H1 (cell line): ENCODE measurements around the gene MYO7B. TPM values are rescaled to one million over a fixed set of nuclear protein-coding genes. Genes with fewer than 3 reads are reported as not detected.

Experiments
- CTCF ChIA-PET: fragments of 300-600 bp; sonication (Branson Sonifier 250); formaldehyde crosslinking; loops from one replicate; lab custom pipeline; 2021; ENCODE audit not compliant: partially characterized antibody; lab: Charles Lee
- POLR2A ChIA-PET: fragments of 300-600 bp; sonication (Branson Sonifier 250); formaldehyde crosslinking; loops from one replicate; lab custom pipeline; 2021; ENCODE audit warnings: inconsistent platforms; ENCODE audit not compliant: partially characterized antibody; lab: Charles Lee
- DNase-seq, 2 experiments: peaks; one replicate each; pipeline versions ENCODE4 v3.0.0 to v3.0.0-alpha.2; 2010 to 2022; ENCODE audit warnings: low spot score in 2 of 2, low read depth in 1 of 2, mixed read lengths in 1 of 2
- FAIRE-seq: peaks from 2 replicates; lab custom pipeline; 2011; peaks lifted over from hg19 to GRCh38; lab: Jason Lieb, UNC
- H2AFZ ChIP-seq: 2 replicates; pipeline ENCODE4 v1.8.1; 2012; ENCODE audit warnings: low read length, inconsistent platforms
- H2AK5ac ChIP-seq: 2 replicates; pipeline ENCODE4 v1.6.1; 2013; ENCODE audit warnings: low read depth, low read length
- H2BK120ac ChIP-seq: replicated peaks from 2 replicates; pipeline ENCODE3; 2013; ENCODE audit warnings: low read depth, low read length, inconsistent platforms
- H2BK12ac ChIP-seq: 2 replicates; pipeline ENCODE4 v1.6.1; 2013; ENCODE audit warnings: low read depth, low read length
- H2BK15ac ChIP-seq: 2 replicates; pipeline ENCODE4 v1.6.1; 2013; ENCODE audit warnings: low read length
- H2BK20ac ChIP-seq: 2 replicates; pipeline ENCODE4 v1.6.1; 2013; ENCODE audit warnings: low read length
- H2BK5ac ChIP-seq: 2 replicates; pipeline ENCODE4 v1.6.1; 2013; ENCODE audit warnings: low read depth, low read length
- H3K14ac ChIP-seq: 2 replicates; pipeline ENCODE4 v1.6.1; 2013; ENCODE audit warnings: inconsistent platforms; ENCODE audit not compliant: insufficient read length
- H3K18ac ChIP-seq: 2 replicates; pipeline ENCODE4 v1.6.1; 2013; ENCODE audit warnings: low read length; ENCODE audit errors: extremely low read depth
- H3K23ac ChIP-seq: 2 replicates; pipeline ENCODE4 v1.6.1; 2013; ENCODE audit warnings: inconsistent platforms; ENCODE audit not compliant: insufficient read length
- H3K23me2 ChIP-seq: 2 replicates; pipeline ENCODE4 v1.6.1; 2013; ENCODE audit warnings: low read depth, low read length
- H3K27ac ChIP-seq: 2 replicates; pipeline ENCODE4 v1.6.1; 2011; ENCODE audit warnings: low read depth, low read length, inconsistent platforms
- H3K27me3 ChIP-seq, 4 experiments: replicated peaks in 1 of 4; 1 replicate in 1 of 4; 2 replicates in 3 of 4; pipeline versions ENCODE4 v1.6.1 to v1.8.1; 2011 to 2013; ENCODE audit warnings: low read length in 3 of 4, mild to moderate bottlenecking in 3 of 4, inconsistent platforms in 2 of 4, mixed read lengths in 2 of 4, moderate library complexity in 1 of 4; ENCODE audit not compliant: control insufficient read depth in 3 of 4, insufficient read depth in 3 of 4; ENCODE audit errors: extremely low read depth in 1 of 4
- H3K36me3 ChIP-seq, 4 experiments: 2 replicates each; pipeline versions ENCODE4 v1.6.1 to v1.8.1; 2011 to 2013; ENCODE audit warnings: mild to moderate bottlenecking in 4 of 4, low read length in 3 of 4, moderate library complexity in 2 of 4, control low read depth in 1 of 4, inconsistent platforms in 1 of 4; ENCODE audit not compliant: insufficient read depth in 4 of 4, control insufficient read depth in 2 of 4
- H3K4ac ChIP-seq: replicated peaks from 2 replicates; pipeline ENCODE3; 2013; ENCODE audit warnings: low read length, low read depth, mixed read lengths, inconsistent platforms; ENCODE audit not compliant: insufficient read length
- H3K4me1 ChIP-seq, 4 experiments: replicated peaks in 1 of 4; 1 replicate in 1 of 4; 2 replicates in 3 of 4; pipeline versions ENCODE4 v1.6.1 to v1.8.1; 2011 to 2013; ENCODE audit warnings: low read length in 3 of 4, inconsistent platforms in 2 of 4, mixed read lengths in 1 of 4; ENCODE audit not compliant: insufficient read depth in 4 of 4, control insufficient read depth in 3 of 4
- H3K4me2 ChIP-seq, 2 experiments: 2 replicates each; pipeline versions ENCODE4 v1.6.1 to v1.8.1; 2011 to 2013; ENCODE audit warnings: low read depth in 2 of 2, low read length in 2 of 2, control low read depth in 1 of 2, inconsistent platforms in 1 of 2, mild to moderate bottlenecking in 1 of 2; ENCODE audit not compliant: insufficient read depth in 1 of 2
- H3K4me3 ChIP-seq, 4 experiments: fragments of 200-600, 300-600 bp in 1 of 4; sonication (generic), shearing (Covaris generic), sonication (Bioruptor Twin) in 1 of 4; 2 replicates each; pipeline versions ENCODE4 v1.5.1 to v1.8.1; 2011 to 2016; ENCODE audit warnings: low read length in 4 of 4, low read depth in 3 of 4, control low read depth in 2 of 4, inconsistent platforms in 2 of 4, mild to moderate bottlenecking in 2 of 4, mixed read lengths in 1 of 4, moderate library complexity in 1 of 4; ENCODE audit not compliant: insufficient read depth in 2 of 4; ENCODE audit errors: extremely low read depth in 1 of 4
- H3K56ac ChIP-seq: replicated peaks from 2 replicates; pipeline ENCODE3; 2013; ENCODE audit warnings: low read depth, mild to moderate bottlenecking, mixed read lengths, low read length, inconsistent platforms; ENCODE audit not compliant: insufficient read length
- H3K79me1 ChIP-seq: 2 replicates; pipeline ENCODE4 v1.6.1; 2013; ENCODE audit warnings: low read depth, low read length, control low read depth
- H3K79me2 ChIP-seq, 2 experiments: 2 replicates each; pipeline versions ENCODE4 v1.6.1 to v1.8.1; 2012 to 2013; ENCODE audit warnings: low read length in 2 of 2, mild to moderate bottlenecking in 2 of 2, inconsistent platforms in 1 of 2; ENCODE audit not compliant: insufficient read depth in 2 of 2, control insufficient read depth in 1 of 2
- H3K9ac ChIP-seq, 4 experiments: replicated peaks in 1 of 4; 1 replicate in 1 of 4; 2 replicates in 3 of 4; pipeline versions ENCODE4 v1.6.1 to v1.8.1; 2011 to 2013; ENCODE audit warnings: low read depth in 3 of 4, low read length in 3 of 4, control low read depth in 2 of 4, mild to moderate bottlenecking in 2 of 4, moderate library complexity in 2 of 4, inconsistent platforms in 1 of 4; ENCODE audit errors: extremely low read depth in 1 of 4
- H3K9me3 ChIP-seq, 2 experiments: 2 replicates each; pipeline versions ENCODE4 v1.6.1 to v1.8.1; 2012 to 2013; ENCODE audit warnings: mild to moderate bottlenecking in 2 of 2, moderate library complexity in 2 of 2, control low read depth in 1 of 2, inconsistent platforms in 1 of 2, low read depth in 1 of 2, low read length in 1 of 2, mixed read lengths in 1 of 2; ENCODE audit not compliant: insufficient read depth in 2 of 2
- H4K20me1 ChIP-seq, 2 experiments: replicated peaks in 1 of 2; 2 replicates each; pipeline versions ENCODE3 to v1.8.1; 2011 to 2013; ENCODE audit warnings: inconsistent platforms in 2 of 2, low read length in 2 of 2, mild to moderate bottlenecking in 1 of 2; ENCODE audit not compliant: insufficient read depth in 2 of 2, control insufficient read depth in 1 of 2
- H4K5ac ChIP-seq: 2 replicates; pipeline ENCODE4 v1.6.1; 2013; ENCODE audit warnings: low read length, low read depth, mixed read lengths, inconsistent platforms; ENCODE audit not compliant: insufficient read length
- H4K8ac ChIP-seq: 2 replicates; pipeline ENCODE4 v1.8.0; 2013; ENCODE audit warnings: mild to moderate bottlenecking, moderate library complexity, low read length, inconsistent platforms; ENCODE audit not compliant: insufficient read depth; ENCODE audit errors: extremely low read depth
- H4K91ac ChIP-seq: replicated peaks from 2 replicates; pipeline ENCODE3; 2013; ENCODE audit warnings: low read length, mixed read lengths, inconsistent platforms; ENCODE audit not compliant: insufficient read length
- GABPA ChIP-seq: IDR thresholded peaks from 2 replicates; pipeline ENCODE4 v1.6.1; 2011; ENCODE audit warnings: mild to moderate bottlenecking, low read length, moderate library complexity, borderline replicate concordance; ENCODE audit not compliant: insufficient read depth
- HDAC6 ChIP-seq: IDR thresholded peaks from one replicate; pipeline ENCODE4 v1.7.1; 2012; ENCODE audit warnings: low read depth, mild to moderate bottlenecking, inconsistent platforms, low read length, moderate library complexity
- JUN ChIP-seq: IDR thresholded peaks from 2 replicates; pipeline ENCODE4 v1.6.1; 2011; ENCODE audit warnings: low read depth, mild to moderate bottlenecking, improper control_type of control experiment, low read length
- KDM4A ChIP-seq: IDR thresholded peaks from one replicate; pipeline ENCODE4 v1.7.1; 2012; ENCODE audit warnings: low read depth, mild to moderate bottlenecking, moderate library complexity, low read length, inconsistent platforms; ENCODE audit not compliant: severe bottlenecking
- KDM5A ChIP-seq: fragments of 200-600 bp; IDR thresholded peaks from 2 replicates; pipeline ENCODE4 v1.7.1; 2012; ENCODE audit warnings: mild to moderate bottlenecking, low read length, inconsistent platforms, mixed read lengths
- NRF1 ChIP-seq: IDR thresholded peaks from 2 replicates; pipeline ENCODE4 v1.6.1; 2011; ENCODE audit warnings: mild to moderate bottlenecking, low read depth, low read length, improper control_type of control experiment
- POLR2A ChIP-seq, 2 experiments: IDR thresholded peaks; 1 replicate in 1 of 2; 2 replicates in 1 of 2; pipeline ENCODE4 v1.6.1; 2011; ENCODE audit warnings: low read depth in 2 of 2, low read length in 2 of 2, mild to moderate bottlenecking in 2 of 2; ENCODE audit errors: control extremely low read depth in 1 of 2
- SP2 ChIP-seq: IDR thresholded peaks from 2 replicates; pipeline ENCODE4 v1.6.1; 2012; ENCODE audit warnings: mild to moderate bottlenecking, low read length, inconsistent platforms
- TAF7 ChIP-seq: optimal IDR thresholded peaks from 2 replicates; pipeline ENCODE3; 2011; ENCODE audit warnings: low read depth, mild to moderate bottlenecking, inconsistent platforms, low read length, moderate library complexity, borderline replicate concordance
- WGBS, 2 experiments: shearing (Covaris generic) in 1 of 2; methylation state at CpG; one replicate each; pipeline versions ENCODE4 v1.1.6 to v1.1.7; 2013 to 2015; ENCODE audit warnings: low lambda C conversion rate in 2 of 2, mixed read lengths in 2 of 2, inconsistent platforms in 1 of 2, low coverage in 1 of 2, missing lambda C conversion rate in 1 of 2; ENCODE audit not compliant: insufficient replicate concordance in 2 of 2, insufficient coverage in 1 of 2, insufficient read length in 1 of 2; ENCODE audit errors: extremely low coverage in 1 of 2, missing lambda C conversion rate in 1 of 2; 5-methylcytosine and 5-hydroxymethylcytosine counted together
- polyA plus RNA-seq, 7 experiments: library from polyadenylated mRNA; depleted of rRNA in 3 of 7; stranded (reverse) in 5 of 7; unstranded in 2 of 7; fragments of >200 nt in 5 of 7; fragments of 200-250 nt in 2 of 7; gene quantifications; 1 replicate in 5 of 7; 2 replicates in 1 of 7; 4 replicates in 1 of 7; pipeline versions ENCODE4 v1.2.1 to v1.2.3, GENCODE V29; 2011 to 2013; ENCODE audit warnings: missing spikeins in 2 of 7, mixed read lengths in 2 of 7
- total RNA-seq: library from RNA; stranded (reverse); fragmentation: NEBNext Ultra II Directional; extraction: Animal tissue kit (Norgen Biotek cat#: 25700); gene quantifications from 2 replicates; pipeline ENCODE4 v1.2.1, GENCODE V29; 2021
- TF ChIP-seq, protein P1 (sequence below): IDR thresholded peaks from 2 replicates; pipeline ENCODE4 v1.6.1; 2012; ENCODE audit warnings: low read length, inconsistent platforms

Gene MYO7B
- total and polyA plus RNA-seq, 2 of the 8 experiments (the other 6 are each of a cell fraction or from before 2014, with no cell fraction given), result not detected

DNA sequence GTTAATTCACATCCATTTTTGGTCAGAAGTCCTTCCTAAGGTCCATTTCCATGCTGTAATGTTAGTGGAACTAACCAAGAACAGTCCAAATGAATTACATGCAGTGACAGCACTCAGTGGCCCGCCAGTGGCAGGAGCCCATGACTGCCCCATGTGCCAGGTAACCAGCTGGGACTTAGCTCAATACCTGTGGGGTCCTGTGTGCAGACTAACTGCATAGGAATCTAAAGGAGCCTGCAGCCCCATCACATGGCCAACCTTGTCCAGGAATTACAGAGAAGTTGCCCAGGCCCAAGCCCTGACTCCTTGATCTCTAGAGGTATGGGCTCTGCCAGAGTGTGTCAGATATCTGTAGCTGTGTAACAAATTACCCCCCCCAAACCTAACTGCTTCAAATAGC, 75.1 kb downstream of the MYO7B start:
- Histone ChIP-seq H2BK5ac (no peak overlapping the region), H3K27ac (no peak overlapping the region), H3K4ac (no peak overlapping the region), H3K14ac (no peak overlapping the region), H4K8ac (no peak overlapping the region), H4K20me1 (no peaks in the 10 kb centered on the region), H3K56ac (no peak overlapping the region), H3K27me3 (no peaks in the 10 kb centered on the region), H2BK120ac (no peak overlapping the region), H4K91ac (no peak overlapping the region), H3K79me1 (no peaks in the 10 kb centered on the region), H3K23me2 (no peaks in the 10 kb centered on the region), H3K23ac (no peak overlapping the region), H3K9me3 (no peaks in the 10 kb centered on the region; a peak in 2 of 4 replicates), H3K79me2 (no peaks in the 10 kb centered on the region), H3K4me3 (no peak overlapping the region), H2BK12ac (no peak overlapping the region), H4K5ac (no peak overlapping the region), H2BK15ac (no peak overlapping the region), H2BK20ac (no peak overlapping the region), H2AFZ (no peak overlapping the region), H2AK5ac (no peak overlapping the region), H3K4me2 (no peak overlapping the region), H3K36me3 (no peaks in the 10 kb centered on the region), H3K18ac (no peak overlapping the region), H3K9ac (no peak overlapping the region), H3K4me1 (no peaks in the 10 kb centered on the region; a peak in 1 of 7 replicates)
- ChIA-PET POLR2A (no interaction called here), CTCF (interaction anchor here (0.8 to 8.1 kb wide), 6 partner anchors 16 to 40 kb away, joined by 3 to 54 read pairs (median 3); no protein-coding TSS in a partner anchor)
- DNase-seq (no peak), FAIRE-seq (no peak)
- WGBS, 2 experiments, result 100% methylated on average over 1 of the region's 1 CpG; no CpG with 5 or more reads in 1 of the 2 experiments
- TF ChIP-seq, protein P1, sequence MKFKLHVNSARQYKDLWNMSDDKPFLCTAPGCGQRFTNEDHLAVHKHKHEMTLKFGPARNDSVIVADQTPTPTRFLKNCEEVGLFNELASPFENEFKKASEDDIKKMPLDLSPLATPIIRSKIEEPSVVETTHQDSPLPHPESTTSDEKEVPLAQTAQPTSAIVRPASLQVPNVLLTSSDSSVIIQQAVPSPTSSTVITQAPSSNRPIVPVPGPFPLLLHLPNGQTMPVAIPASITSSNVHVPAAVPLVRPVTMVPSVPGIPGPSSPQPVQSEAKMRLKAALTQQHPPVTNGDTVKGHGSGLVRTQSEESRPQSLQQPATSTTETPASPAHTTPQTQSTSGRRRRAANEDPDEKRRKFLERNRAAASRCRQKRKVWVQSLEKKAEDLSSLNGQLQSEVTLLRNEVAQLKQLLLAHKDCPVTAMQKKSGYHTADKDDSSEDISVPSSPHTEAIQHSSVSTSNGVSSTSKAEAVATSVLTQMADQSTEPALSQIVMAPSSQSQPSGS, result no peak
- TF ChIP-seq JUN (no peak), SP2 (no peak), GABPA (no peak), KDM5A (no peak), HDAC6 (no peak), TAF7 (no peak), KDM4A (no peak), NRF1 (no peak), POLR2A (IDR thresholded peaks at IDR 0.05; ENCODE audit: control extremely low read depth in 1 of 2, low read depth in 2 of 2, low read length in 2 of 2) (no peak)
